GM06990 (cell line): ENCODE data around the gene PIGO.

ENCODE experiments used
- DNase-seq: peaks from one replicate; pipeline ENCODE4 v3.0.0-alpha.2; 2011; ENCODE audit not compliant: insufficient read length; ENCODE audit errors: extremely low read depth
- H3K27me3 ChIP-seq: replicated peaks from 2 replicates; pipeline ENCODE4 v1.6.0; 2011; ENCODE audit warnings: low read length; ENCODE audit not compliant: control insufficient read depth, insufficient read depth
- H3K36me3 ChIP-seq: 2 replicates; pipeline ENCODE4 v1.5.1; 2011; ENCODE audit warnings: low read length; ENCODE audit not compliant: control insufficient read depth, insufficient read depth
- H3K4me3 ChIP-seq: replicated peaks from 2 replicates; pipeline ENCODE4 v1.5.1; 2011; ENCODE audit warnings: low read depth, mild to moderate bottlenecking, control low read depth, low read length
- TF ChIP-seq, protein P1 (sequence below): IDR thresholded peaks from 2 replicates; pipeline ENCODE4 v1.5.1; 2011; ENCODE audit warnings: low read length, control low read depth, mild to moderate bottlenecking, inconsistent platforms; ENCODE audit not compliant: insufficient read depth, poor library complexity, severe bottlenecking

PIGO gene

GRCh38 chr9:35078066-35078465 lies 18.3 kb downstream of the PIGO start:
- TF ChIP-seq, protein P1, sequence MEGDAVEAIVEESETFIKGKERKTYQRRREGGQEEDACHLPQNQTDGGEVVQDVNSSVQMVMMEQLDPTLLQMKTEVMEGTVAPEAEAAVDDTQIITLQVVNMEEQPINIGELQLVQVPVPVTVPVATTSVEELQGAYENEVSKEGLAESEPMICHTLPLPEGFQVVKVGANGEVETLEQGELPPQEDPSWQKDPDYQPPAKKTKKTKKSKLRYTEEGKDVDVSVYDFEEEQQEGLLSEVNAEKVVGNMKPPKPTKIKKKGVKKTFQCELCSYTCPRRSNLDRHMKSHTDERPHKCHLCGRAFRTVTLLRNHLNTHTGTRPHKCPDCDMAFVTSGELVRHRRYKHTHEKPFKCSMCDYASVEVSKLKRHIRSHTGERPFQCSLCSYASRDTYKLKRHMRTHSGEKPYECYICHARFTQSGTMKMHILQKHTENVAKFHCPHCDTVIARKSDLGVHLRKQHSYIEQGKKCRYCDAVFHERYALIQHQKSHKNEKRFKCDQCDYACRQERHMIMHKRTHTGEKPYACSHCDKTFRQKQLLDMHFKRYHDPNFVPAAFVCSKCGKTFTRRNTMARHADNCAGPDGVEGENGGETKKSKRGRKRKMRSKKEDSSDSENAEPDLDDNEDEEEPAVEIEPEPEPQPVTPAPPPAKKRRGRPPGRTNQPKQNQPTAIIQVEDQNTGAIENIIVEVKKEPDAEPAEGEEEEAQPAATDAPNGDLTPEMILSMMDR: no peak
- DNase-seq: no peak
- Histone ChIP-seq H3K4me3 (peak overlapping the region; percentile 91), H3K36me3 (peaks cover 10% of the 10 kb centered on the region), H3K27me3 (no peaks in the 10 kb centered on the region)

- H3K36me3 ChIP-seq: peaks cover 10% of the 10 kb centered on the region
- no peak overlapping the region for H3K4me3 ChIP-seq
- no peak for DNase-seq
- TF ChIP-seq, protein P1: no peak
- H3K27me3 ChIP-seq: no peaks in the 10 kb centered on the region
Observed at GRCh38 chr9:35076848-35077247, 19.5 kb downstream of the PIGO start.

GRCh38 chr9:35075358-35075757 lies 21.0 kb downstream of the PIGO start:
- no peak for DNase-seq
- H3K4me3 ChIP-seq: no peak overlapping the region
- TF ChIP-seq, protein P1: no peak
- H3K36me3 ChIP-seq: peaks cover 10% of the 10 kb centered on the region
- H3K27me3 ChIP-seq: no peaks in the 10 kb centered on the region

DNA sequence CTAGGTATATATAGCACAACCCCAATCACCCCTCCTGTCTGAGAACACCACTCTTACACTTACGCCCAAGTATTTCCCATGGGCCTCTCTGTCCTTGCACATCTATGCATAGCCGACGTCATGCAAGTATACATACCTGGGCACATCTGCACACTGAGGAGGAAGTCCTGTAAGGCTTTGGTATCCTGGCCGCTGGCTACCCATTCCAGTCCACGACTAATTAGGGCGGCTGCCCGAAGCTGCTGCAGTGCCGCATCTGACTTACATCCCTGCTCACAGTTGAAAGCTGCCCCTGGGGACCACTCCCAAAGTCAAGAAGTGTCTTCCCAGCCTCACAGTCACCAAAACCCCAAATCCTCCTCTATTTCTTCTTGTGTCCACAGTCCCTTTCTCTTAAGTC lies 21.6 kb downstream of the PIGO start:
- TF ChIP-seq, protein P1: no peak
- Histone ChIP-seq H3K4me3 (no peak overlapping the region), H3K36me3 (peaks cover 10% of the 10 kb centered on the region), H3K27me3 (no peaks in the 10 kb centered on the region)
- no peak for DNase-seq

DNA sequence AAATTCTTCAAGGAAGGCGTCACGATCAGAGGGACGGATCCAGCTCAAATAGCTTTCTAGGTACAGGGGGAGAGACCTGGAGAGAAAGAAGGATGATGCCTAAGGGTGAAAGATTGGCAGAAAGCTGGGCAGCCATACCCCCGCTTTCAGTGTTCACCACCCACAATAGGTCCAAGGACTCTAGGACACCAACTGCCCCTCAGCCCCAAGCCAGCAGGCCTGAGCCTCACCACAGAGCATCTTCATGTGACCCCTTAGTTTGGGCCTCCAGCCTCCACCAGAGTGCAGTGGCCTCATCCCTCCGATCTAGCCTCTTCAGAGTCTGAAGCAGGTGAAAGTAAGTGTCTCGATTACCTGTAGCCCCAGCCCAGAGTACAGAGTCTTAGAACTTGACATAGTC lies 22.2 kb downstream of the PIGO start:
- peaks cover 10% of the 10 kb centered on the region for H3K36me3 ChIP-seq
- TF ChIP-seq, protein P1: no peak
- H3K4me3 ChIP-seq: no peak overlapping the region
- DNase-seq: no peak
- H3K27me3 ChIP-seq: no peaks in the 10 kb centered on the region

DNA sequence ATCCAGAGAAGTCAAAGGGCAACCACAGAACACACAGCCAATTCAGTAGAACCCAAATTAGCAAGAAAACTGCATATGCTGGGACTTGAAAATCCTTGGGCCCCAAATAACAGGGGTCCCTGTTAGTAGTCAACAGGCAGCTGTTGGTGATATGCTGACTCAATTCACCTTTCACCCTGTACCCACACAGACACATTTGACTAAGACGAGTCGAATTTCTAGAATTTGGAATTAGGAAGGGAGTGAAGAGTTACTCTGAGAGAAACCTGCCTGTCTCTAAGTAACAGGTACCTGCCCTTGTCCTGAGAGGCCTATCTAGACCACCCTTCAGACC lies 23.1 kb downstream of the PIGO start:
- Histone ChIP-seq H3K27me3 (no peaks in the 10 kb centered on the region), H3K4me3 (no peak overlapping the region; the same call in 1 of the 2 replicates), H3K36me3 (peaks cover 10% of the 10 kb centered on the region)
- TF ChIP-seq, protein P1: no peak
- no peak for DNase-seq
